Ovary (tissue), 9 donors: ENCODE data around the gene GRIK4. TPM values are rescaled to one million over a fixed set of nuclear protein-coding genes. Genes with fewer than 3 reads are reported as not detected.

Experiments
- DNase-seq, 5 donors: peaks; one replicate each; pipeline ENCODE4 v3.0.0-alpha.2; 2019 to 2020
- H3K27ac ChIP-seq, 2 donors: fragments of 200-600 bp; one replicate each; pipeline versions ENCODE4 v1.5.1 to v1.8.0; 2019 to 2022
- H3K27me3 ChIP-seq: fragments of 200-600 bp; one replicate; pipeline ENCODE4 v1.8.0; 2022
- H3K36me3 ChIP-seq: fragments of 200-600 bp; sonication (generic); one replicate; pipeline ENCODE4 v1.5.1; 2019
- H3K4me1 ChIP-seq: one replicate; pipeline ENCODE4 v1.8.1; 2013; ENCODE audit warnings: mild to moderate bottlenecking, moderate library complexity; ENCODE audit not compliant: insufficient read depth
- H3K4me3 ChIP-seq: fragments of 200-600 bp; sonication (generic); one replicate; pipeline ENCODE4 v1.5.1; 2017
- H3K9me3 ChIP-seq, 2 donors: fragments of 200-600 bp in 1 of 2; sonication (generic) in 1 of 2; one replicate each; pipeline versions ENCODE4 v1.5.1 to v1.8.1; 2013 to 2019; ENCODE audit warnings: mild to moderate bottlenecking in 1 of 2, moderate library complexity in 1 of 2
- CTCF ChIP-seq, 3 donors: fragments of 450-650 bp in 2 of 3; fragments of 200-600 bp in 1 of 3; IDR thresholded peaks; one replicate each; pipeline versions ENCODE4 v1.5.1 to v1.8.0; 2016 to 2022; ENCODE audit warnings: antibody characterized with exemption in 3 of 3, mild to moderate bottlenecking in 1 of 3
- EP300 ChIP-seq: sonication (generic); formaldehyde crosslinking; IDR thresholded peaks from one replicate; pipeline ENCODE4 v1.6.1; 2017; ENCODE audit warnings: antibody characterized with exemption
- POLR2A ChIP-seq: fragments of 450-650 bp; IDR thresholded peaks from one replicate; pipeline ENCODE4 v1.6.1; 2017; ENCODE audit warnings: antibody characterized with exemption, mild to moderate bottlenecking, moderate library complexity
- WGBS, 3 donors: extraction: QIAGEN DNeasy Blood & Tissue Kit in 1 of 3; methylation state at CpG; one replicate each; pipeline versions ENCODE4 v1.1.5 to v1.1.7; 2013 to 2017; 5-methylcytosine and 5-hydroxymethylcytosine counted together
- intact Hi-C, 4 donors: fragments of 100-400 bp; cut with DNase I; formaldehyde crosslinking; loops; one replicate each; pipeline versions ENCODE4 v1.11.0 to v1.15.1; 2022 to 2023
- polyA plus RNA-seq, 2 donors: library from polyadenylated mRNA; stranded (reverse); fragments of 200-250 nt in 1 of 2; fragments of 350-450 nt in 1 of 2; fragmentation: Illumina TruSeq in 1 of 2; extraction: RNeasy Lipid Tissue Mini Kit (QIAGEN cat#74804) in 1 of 2; gene quantifications; one replicate each; pipeline ENCODE4 v1.2.3, GENCODE V29; 2013 to 2014
- total RNA-seq, 7 donors: library from RNA; depleted of rRNA in 2 of 7; stranded (reverse); fragments of >200 nt in 2 of 7; fragmentation: NEBNext Ultra II Directional in 3 of 7; extraction: Animal tissue kit (Norgen Biotek cat#: 25700) in 3 of 7; gene quantifications; one replicate each; pipeline versions ENCODE4 v1.1.0 to v1.2.4, GENCODE V29; 2016 to 2023
- donor health status: DM: no; HTN: no; CAD: no; lungs with moderate emphysema.
- donor health status: DM: no; HTN: no; CAD: no.
- donor health status: Bipolar disorder and iron deficiency.
- donor health status: DM: yes; HTN: yes; CAD: no.
- donor health status: DM: no; HTN: no; CAD: no.
- donor health status: DM: yes; HTN: yes; CAD: no.

Gene GRIK4
- total and polyA plus RNA-seq, 9 donors: 1.3 to 13.4 (median 2.3) TPM

GRCh38 chr11:120941000-120941399 is 429.5 kb downstream of the GRIK4 start:
- TF ChIP-seq POLR2A: no peak
- no peak for TF ChIP-seq CTCF (IDR thresholded peaks at IDR 0.05)
- TF ChIP-seq EP300: no peak
- Histone ChIP-seq H3K4me1 (no peaks in the 10 kb centered on the region), H3K27me3 (no peaks in the 10 kb centered on the region), H3K9me3 (no peaks in the 10 kb centered on the region), H3K36me3 (no peaks in the 10 kb centered on the region), H3K4me3 (no peak overlapping the region), H3K27ac (no peak overlapping the region)
- intact Hi-C loops: no loop called here
- no peak for DNase-seq
- WGBS, 3 donors: 79 to 86% (median 84%) methylated on average over 4 of the region's 4 CpGs

- no peak overlapping the region for H3K27ac ChIP-seq
- intact Hi-C loops: no loop called here
- H3K36me3 ChIP-seq: no peaks in the 10 kb centered on the region
- H3K4me3 ChIP-seq: no peak overlapping the region
- no peak for TF ChIP-seq POLR2A
- no peak for TF ChIP-seq CTCF (IDR thresholded peaks at IDR 0.05)
- no peak for TF ChIP-seq EP300
- no peak for DNase-seq
- WGBS, 3 donors: 85 to 88% (median 88%) methylated on average over 2 of the region's 2 CpGs
- no peaks in the 10 kb centered on the region for H3K9me3 ChIP-seq
- H3K27me3 ChIP-seq: no peaks in the 10 kb centered on the region
- no peaks in the 10 kb centered on the region for H3K4me1 ChIP-seq
These were observed 431.2 kb downstream of the GRIK4 start for GRCh38 chr11:120942701-120943100.

- H3K4me3 ChIP-seq: no peak overlapping the region
- intact Hi-C loops: no loop called here
- no peaks in the 10 kb centered on the region for H3K36me3 ChIP-seq
- TF ChIP-seq CTCF (IDR thresholded peaks at IDR 0.05): no peak
- TF ChIP-seq POLR2A: no peak
- no peak for TF ChIP-seq EP300
- no peak for DNase-seq
- no peaks in the 10 kb centered on the region for H3K27me3 ChIP-seq
- no peak overlapping the region for H3K27ac ChIP-seq
- 85 to 88% (median 86%) methylated on average over 5 of the region's 5 CpGs for WGBS, 3 donors
- H3K9me3 ChIP-seq: no peaks in the 10 kb centered on the region
- H3K4me1 ChIP-seq: no peaks in the 10 kb centered on the region
These were observed 433.5 kb downstream of the GRIK4 start for GRCh38 chr11:120945042-120945441.

- peaks cover 4% of the 10 kb centered on the region for H3K4me1 ChIP-seq
- TF ChIP-seq POLR2A (no peak), CTCF (IDR thresholded peaks at IDR 0.05) (no peak), EP300 (no peak)
- no peaks in the 10 kb centered on the region for H3K9me3 ChIP-seq
- no peaks in the 10 kb centered on the region for H3K36me3 ChIP-seq
- no peak overlapping the region for H3K27ac ChIP-seq
- 63 to 70% (median 70%) methylated on average over 6 of the region's 6 CpGs for WGBS, 3 donors
- H3K27me3 ChIP-seq: no peaks in the 10 kb centered on the region
- no peak for DNase-seq
- intact Hi-C loops: loop anchor here in 3 of 4 donors (5.0 to 10.0 kb wide), 4 partner anchors 266 to 439 kb away; partner anchors contain the start of gene GRIK4 (in 2 of the 3)
- no peak overlapping the region for H3K4me3 ChIP-seq
These were observed 439.3 kb downstream of the GRIK4 start for GRCh38 chr11:120950880-120951279.
